Testis (tissue), 3 donors: ENCODE measurements around the gene YPEL3. TPM values are rescaled to one million over a fixed set of nuclear protein-coding genes. Genes with fewer than 3 reads are reported as not detected.

Source experiments
- DNase-seq: peaks from one replicate; pipeline ENCODE4 v3.0.0-alpha.2; 2019
- H3K27ac ChIP-seq, 2 donors: fragments of 200-600 bp; sonication (generic); one replicate each; pipeline ENCODE4 v1.5.1; 2019
- H3K27me3 ChIP-seq: fragments of 200-600 bp; sonication (generic); one replicate; pipeline ENCODE4 v1.5.1; 2019
- H3K36me3 ChIP-seq: fragments of 200-600 bp; sonication (generic); one replicate; pipeline ENCODE4 v1.5.1; 2017; ENCODE audit warnings: low read depth; ENCODE audit errors: missing control alignments
- H3K4me1 ChIP-seq: fragments of 200-600 bp; sonication (generic); one replicate; pipeline ENCODE4 v1.5.1; 2019
- H3K4me3 ChIP-seq, 2 donors: fragments of 200-600 bp; sonication (generic); one replicate each; pipeline ENCODE4 v1.5.1; 2017 to 2019
- H3K9me3 ChIP-seq: fragments of 200-600 bp; sonication (generic); one replicate; pipeline ENCODE4 v1.5.1; 2017
- POLR2A ChIP-seq: fragments of 450-650 bp; IDR thresholded peaks from one replicate; pipeline ENCODE4 v1.6.1; 2017; ENCODE audit warnings: antibody characterized with exemption, mild to moderate bottlenecking, moderate library complexity
- WGBS, 2 donors: methylation state at CpG; one replicate each; pipeline ENCODE4 v1.1.5; 2018; 5-methylcytosine and 5-hydroxymethylcytosine counted together
- intact Hi-C: fragments of 100-400 bp; cut with DNase I; formaldehyde crosslinking; loops from one replicate; pipeline ENCODE4 v1.15.1; 2023; ENCODE audit warnings: low total_unique reads
- polyA plus RNA-seq: library from polyadenylated mRNA; stranded (reverse); fragments of 350-450 nt; fragmentation: Illumina TruSeq; extraction: RNeasy Lipid Tissue Mini Kit (QIAGEN cat#74804); gene quantifications from one replicate; pipeline ENCODE4 v1.2.3, GENCODE V29; 2014; ENCODE audit warnings: low read depth, low replicate concordance; ENCODE audit not compliant: insufficient read depth
- total RNA-seq, 2 donors: library from RNA; depleted of rRNA; stranded (reverse); fragments of >200 nt; gene quantifications; one replicate each; pipeline ENCODE4 v1.2.3, GENCODE V29; 2016
- TF ChIP-seq, protein P1 (sequence below), 3 experiments: fragments of 450-650 bp in 2 of 3; fragments of 200-600 bp in 1 of 3; sonication (generic) in 1 of 3; IDR thresholded peaks; one replicate each; pipeline ENCODE4 v1.5.1; 2016 to 2019; ENCODE audit warnings: antibody characterized with exemption in 3 of 3, mild to moderate bottlenecking in 2 of 3, moderate library complexity in 1 of 3

Gene YPEL3
- total and polyA plus RNA-seq, 3 donors from 2014 or later = 55.3 to 75.3 (median 69.4) TPM

DNA sequence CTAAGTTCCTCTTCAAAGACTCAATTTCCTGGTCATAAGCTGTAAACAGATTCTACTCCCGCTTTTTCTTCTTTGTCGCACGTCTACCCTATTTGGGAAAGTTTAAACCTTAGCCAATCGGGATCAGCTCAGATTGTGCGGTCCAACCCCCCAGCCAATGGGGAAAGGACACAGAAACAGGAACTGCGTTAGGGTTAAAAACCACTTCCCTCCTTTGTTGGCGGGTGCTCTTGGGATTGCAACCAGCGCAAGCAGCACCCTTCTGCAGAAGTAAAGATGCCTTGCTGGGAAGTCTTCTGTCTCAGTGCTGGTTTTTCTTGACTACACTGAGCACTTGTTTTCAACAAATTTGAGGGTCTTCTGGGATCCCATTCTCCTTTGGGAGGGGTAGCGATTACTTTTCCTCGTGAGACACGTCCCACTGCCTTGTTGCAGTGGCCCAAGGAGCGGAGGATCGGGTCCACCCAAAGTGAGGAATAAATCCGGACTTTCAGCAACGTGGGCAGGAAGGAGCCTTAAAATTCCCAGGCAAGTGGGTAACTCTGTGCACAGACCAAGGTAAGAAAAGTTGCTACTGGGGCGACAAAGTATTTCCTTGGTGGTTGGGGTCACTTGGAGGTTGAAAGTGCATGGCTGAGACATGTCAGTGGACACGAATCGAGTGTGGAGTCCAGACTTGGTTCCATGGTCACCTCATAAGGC, 1.0 kb upstream of the YPEL3 start:
- Histone ChIP-seq H3K36me3 (no peaks in the 10 kb centered on the region), H3K4me1 (peaks cover 21% of the 10 kb centered on the region), H3K4me3 (peak overlapping the region; percentile 81 to 82)

DNA sequence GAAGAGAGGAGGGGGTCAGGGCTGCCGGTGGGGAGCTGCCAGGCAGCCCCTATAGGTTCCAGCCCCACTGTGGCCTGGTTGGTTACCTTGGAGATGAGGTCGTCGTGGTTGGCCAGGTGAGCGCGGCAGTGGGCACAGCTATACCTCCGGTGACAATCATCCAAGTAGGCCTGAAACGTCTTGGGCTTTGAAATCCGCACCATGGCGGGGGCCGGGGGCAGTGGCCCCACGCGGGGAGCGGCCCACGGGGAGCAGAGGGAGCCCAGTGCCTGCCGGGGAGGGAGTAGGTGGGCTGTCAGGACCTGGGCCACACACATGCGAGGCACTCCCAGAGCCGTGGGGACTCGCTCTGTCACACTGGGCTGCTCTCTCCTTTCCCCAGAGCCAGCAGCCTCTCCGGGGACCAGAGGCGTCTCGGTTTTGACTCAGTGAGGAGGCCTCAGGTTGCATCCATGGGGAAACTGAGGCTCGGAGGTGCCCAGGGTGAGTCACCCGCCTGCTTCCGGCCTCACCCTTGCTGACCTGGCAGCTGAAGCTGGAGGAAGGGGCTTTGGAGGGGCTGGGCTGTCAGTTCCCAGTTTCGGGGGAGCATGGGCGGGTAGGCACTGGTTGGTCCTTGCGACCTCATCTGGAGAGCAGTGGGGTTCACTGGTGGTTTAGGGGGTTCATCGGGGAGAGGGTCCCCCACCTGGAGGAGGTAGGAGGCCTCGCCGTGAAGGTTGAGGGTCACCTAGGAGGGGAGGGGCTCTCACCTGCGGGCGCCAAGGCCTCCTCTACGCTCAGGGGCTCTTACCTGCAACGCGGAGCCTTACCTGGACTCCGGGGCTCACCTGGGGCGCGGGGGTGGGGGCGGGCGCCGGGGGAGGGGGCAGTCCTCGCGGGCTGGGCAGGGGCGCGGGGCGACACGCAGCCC, 591 bp downstream of the YPEL3 start:
- H3K9me3 ChIP-seq = no peaks in the 10 kb centered on the region
- WGBS, 2 donors = 10% methylated on average over 7 to 30 of the region's 47 CpGs
- no peaks in the 10 kb centered on the region for H3K36me3 ChIP-seq
- TF ChIP-seq, protein P1, sequence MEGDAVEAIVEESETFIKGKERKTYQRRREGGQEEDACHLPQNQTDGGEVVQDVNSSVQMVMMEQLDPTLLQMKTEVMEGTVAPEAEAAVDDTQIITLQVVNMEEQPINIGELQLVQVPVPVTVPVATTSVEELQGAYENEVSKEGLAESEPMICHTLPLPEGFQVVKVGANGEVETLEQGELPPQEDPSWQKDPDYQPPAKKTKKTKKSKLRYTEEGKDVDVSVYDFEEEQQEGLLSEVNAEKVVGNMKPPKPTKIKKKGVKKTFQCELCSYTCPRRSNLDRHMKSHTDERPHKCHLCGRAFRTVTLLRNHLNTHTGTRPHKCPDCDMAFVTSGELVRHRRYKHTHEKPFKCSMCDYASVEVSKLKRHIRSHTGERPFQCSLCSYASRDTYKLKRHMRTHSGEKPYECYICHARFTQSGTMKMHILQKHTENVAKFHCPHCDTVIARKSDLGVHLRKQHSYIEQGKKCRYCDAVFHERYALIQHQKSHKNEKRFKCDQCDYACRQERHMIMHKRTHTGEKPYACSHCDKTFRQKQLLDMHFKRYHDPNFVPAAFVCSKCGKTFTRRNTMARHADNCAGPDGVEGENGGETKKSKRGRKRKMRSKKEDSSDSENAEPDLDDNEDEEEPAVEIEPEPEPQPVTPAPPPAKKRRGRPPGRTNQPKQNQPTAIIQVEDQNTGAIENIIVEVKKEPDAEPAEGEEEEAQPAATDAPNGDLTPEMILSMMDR (IDR thresholded peaks at IDR 0.05) = no peak
- TF ChIP-seq POLR2A = no peak
- intact Hi-C loops = no loop called here
- H3K4me1 ChIP-seq = peaks cover 32% of the 10 kb centered on the region
- H3K4me3 ChIP-seq = peak overlapping the region; percentile 81 to 82
- H3K27me3 ChIP-seq = no peaks in the 10 kb centered on the region
- DNase-seq = no peak
- H3K27ac ChIP-seq = peak overlapping the region; percentile 95

More for the DNA sequence above, 1.0 kb upstream of the YPEL3 start:
- Histone ChIP-seq H3K27ac (peak overlapping the region in 1 of 2 donors; percentile 95), H3K27me3 (no peaks in the 10 kb centered on the region), H3K9me3 (no peaks in the 10 kb centered on the region)
- intact Hi-C loops = no loop called here
- no peak for DNase-seq
- TF ChIP-seq POLR2A = no peak
- TF ChIP-seq, protein P1 (IDR thresholded peaks at IDR 0.05) = no peak
- 70 to 81% methylated on average over 18 of the region's 18 CpGs for WGBS, 2 donors

DNA sequence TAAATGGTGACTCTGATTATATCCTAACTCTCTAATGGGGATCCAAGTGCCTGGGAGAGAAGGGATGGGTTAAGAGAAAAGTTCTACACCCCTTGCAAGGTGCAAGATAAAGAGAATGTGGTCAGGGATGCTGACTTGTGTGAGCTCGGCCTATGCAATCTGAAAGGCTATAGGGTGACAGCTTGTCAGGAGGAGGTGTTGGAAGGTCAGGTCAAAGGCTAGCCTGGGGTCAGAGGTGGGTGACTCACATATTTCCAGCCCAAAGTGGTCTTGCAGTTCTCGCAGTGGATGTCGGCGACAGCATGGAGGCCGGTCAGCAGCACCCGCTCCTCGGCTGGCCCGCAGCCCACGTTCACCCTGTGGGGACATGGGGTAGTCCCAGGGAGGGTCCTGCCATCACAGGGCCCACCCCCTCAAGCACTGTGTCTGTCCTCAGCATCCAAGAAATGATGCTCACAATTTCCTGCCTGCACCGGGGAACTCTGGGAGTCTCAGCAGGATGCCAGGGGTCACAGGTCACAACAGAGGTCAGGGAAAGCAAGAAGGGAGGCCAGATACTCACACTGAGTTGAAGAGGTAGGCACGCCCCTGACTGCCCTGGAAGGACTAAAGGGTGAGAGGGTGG, 1.4 kb downstream of the YPEL3 start:
- H3K9me3 ChIP-seq = no peaks in the 10 kb centered on the region
- H3K4me3 ChIP-seq = peak overlapping the region; percentile 81 to 82
- H3K36me3 ChIP-seq = no peaks in the 10 kb centered on the region
- intact Hi-C loops = no loop called here
- TF ChIP-seq POLR2A = no peak
- 55 to 78% methylated on average over 5 to 11 of the region's 11 CpGs for WGBS, 2 donors
- no peaks in the 10 kb centered on the region for H3K27me3 ChIP-seq
- DNase-seq = no peak
- peak overlapping the region; percentile 95 for H3K27ac ChIP-seq
- peaks cover 33% of the 10 kb centered on the region for H3K4me1 ChIP-seq

DNA sequence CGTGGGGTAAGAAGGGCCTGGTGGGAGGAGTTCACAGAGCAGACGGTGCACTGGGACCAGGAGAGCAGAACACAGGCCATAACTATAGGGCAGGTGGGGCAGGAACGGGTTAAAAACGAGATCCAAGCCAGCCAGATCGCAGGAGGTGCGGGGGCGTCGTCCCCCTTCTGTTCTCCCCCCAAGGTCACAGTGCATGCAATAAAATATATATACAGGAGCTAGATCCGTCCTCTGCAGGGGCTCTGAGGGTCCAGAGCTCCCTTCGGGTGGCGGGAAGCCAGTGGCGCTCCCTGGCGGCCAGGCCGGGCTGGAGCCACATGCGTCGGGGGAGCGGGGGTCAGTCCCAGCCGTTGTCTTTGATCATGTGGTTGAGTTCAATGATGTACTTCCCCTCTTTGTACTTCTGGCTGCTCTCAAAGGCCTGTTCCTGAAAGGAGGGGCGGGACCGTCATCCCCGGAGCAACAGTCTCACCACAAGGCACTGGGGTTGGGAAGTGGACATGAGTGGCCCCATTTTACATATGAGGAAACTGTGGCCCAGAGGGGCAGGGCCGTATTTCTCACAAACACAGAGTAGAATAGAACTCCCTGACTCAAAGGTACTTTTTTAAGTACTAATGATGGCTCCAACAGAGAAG, 3.5 kb downstream of the YPEL3 start:
- H3K4me3 ChIP-seq = peak overlapping the region; percentile 61 to 70
- intact Hi-C loops = no loop called here
- 8 to 9% methylated on average over 13 to 22 of the region's 22 CpGs for WGBS, 2 donors
- H3K27me3 ChIP-seq = no peaks in the 10 kb centered on the region
- no peaks in the 10 kb centered on the region for H3K9me3 ChIP-seq
- H3K4me1 ChIP-seq = peaks cover 33% of the 10 kb centered on the region
- peak; percentile 76 for DNase-seq
- TF ChIP-seq, protein P1 (IDR thresholded peaks at IDR 0.05) = peak in 2 of 3 experiments; percentile 40 to 44
- TF ChIP-seq POLR2A = no peak
- peak overlapping the region; percentile 68 to 91 for H3K27ac ChIP-seq
- H3K36me3 ChIP-seq = no peaks in the 10 kb centered on the region
